SK-N-SH (cell line): ENCODE results near the gene ZC3H12A. TPM values are rescaled to one million over a fixed set of nuclear protein-coding genes. Genes with fewer than 3 reads are reported as not detected.

Source experiments
- CTCF ChIA-PET: fragments of 300-600, 350-600 bp; formaldehyde crosslinking; extraction: SDS; loops from one replicate; lab custom pipeline; 2021; lab: Yijun Ruan, JAX
- POLR2A ChIA-PET: fragments of 350-600 bp; sonication (Branson Sonifier 250); formaldehyde crosslinking; extraction: SDS; loops from one replicate; lab custom pipeline; 2020; ENCODE audit warnings: antibody characterized with exemption, inconsistent platforms; lab: Yijun Ruan, JAX
- DNase-seq: peaks from one replicate; pipeline ENCODE4 v3.0.0; 2012
- H2AFZ ChIP-seq: fragments of 200-600 bp; sonication (generic); 2 replicates; pipeline ENCODE4 v1.8.1; 2016; ENCODE audit warnings: antibody characterized with exemption, mild to moderate bottlenecking, low read depth
- H3F3A ChIP-seq: fragments of 200-600 bp; sonication (generic); replicated peaks from 2 replicates; pipeline ENCODE3; 2016; ENCODE audit warnings: antibody characterized with exemption, mild to moderate bottlenecking; ENCODE audit not compliant: insufficient read depth
- H3K27ac ChIP-seq, 2 experiments: fragments of 200-500 bp in 1 of 2; fragments of 200-600 bp in 1 of 2; sonication (Bioruptor generic) in 1 of 2; sonication (generic), shearing (Covaris generic) in 1 of 2; 2 replicates each; pipeline versions ENCODE4 v1.5.1 to v1.6.1; 2014 to 2016; ENCODE audit warnings: low read depth in 2 of 2, inconsistent platforms in 1 of 2, low read length in 1 of 2, mild to moderate bottlenecking in 1 of 2, mixed read lengths in 1 of 2
- H3K27me3 ChIP-seq: fragments of 200-600 bp; sonication (generic), shearing (Covaris generic); 2 replicates; pipeline ENCODE4 v1.6.1; 2016; ENCODE audit warnings: mixed run types; ENCODE audit not compliant: insufficient read depth
- H3K36me3 ChIP-seq, 2 experiments: fragments of 200-500 bp in 1 of 2; fragments of 200-600 bp in 1 of 2; sonication (Bioruptor generic) in 1 of 2; sonication (generic) in 1 of 2; replicated peaks in 1 of 2; 2 replicates each; pipeline versions ENCODE3 to v1.5.1; 2014 to 2016; ENCODE audit warnings: low read length in 1 of 2, mild to moderate bottlenecking in 1 of 2; ENCODE audit not compliant: insufficient read depth in 2 of 2, control insufficient read depth in 1 of 2
- H3K4me1 ChIP-seq, 2 experiments: fragments of 200-500 bp in 1 of 2; fragments of 200-600 bp in 1 of 2; sonication (Bioruptor generic) in 1 of 2; sonication (generic), shearing (Covaris generic) in 1 of 2; 2 replicates each; pipeline versions ENCODE4 v1.5.1 to v1.6.1; 2014 to 2016; ENCODE audit warnings: low read depth in 1 of 2, low read length in 1 of 2, mixed run types in 1 of 2; ENCODE audit not compliant: insufficient read depth in 2 of 2, control insufficient read depth in 1 of 2
- H3K4me2 ChIP-seq: fragments of 200-600 bp; sonication (generic), shearing (Covaris generic); 2 replicates; pipeline ENCODE4 v1.6.1; 2017; ENCODE audit warnings: mixed run types
- H3K4me3 ChIP-seq, 2 experiments: fragments of 200-500 bp in 1 of 2; fragments of 200-600 bp in 1 of 2; sonication (Bioruptor generic) in 1 of 2; sonication (generic), shearing (Covaris generic) in 1 of 2; 2 replicates each; pipeline versions ENCODE4 v1.5.1 to v1.8.1; 2014 to 2016; ENCODE audit warnings: low read depth in 2 of 2, inconsistent platforms in 1 of 2, low read length in 1 of 2, mild to moderate bottlenecking in 1 of 2, mixed read lengths in 1 of 2, moderate library complexity in 1 of 2
- H3K79me2 ChIP-seq: fragments of 200-600 bp; sonication (generic); 2 replicates; pipeline ENCODE4 v1.8.1; 2017; ENCODE audit warnings: mild to moderate bottlenecking; ENCODE audit not compliant: insufficient read depth
- H3K9ac ChIP-seq: fragments of 200-600 bp; sonication (generic); 2 replicates; pipeline ENCODE4 v1.6.1; 2017; ENCODE audit warnings: mixed run types
- H3K9me2 ChIP-seq: fragments of 200-600 bp; sonication (generic); 2 replicates; pipeline ENCODE4 v1.6.1; 2017; ENCODE audit warnings: mixed run types
- H3K9me3 ChIP-seq: fragments of 200-600 bp; sonication (generic); 2 replicates; pipeline ENCODE4 v1.6.1; 2017; ENCODE audit warnings: mixed run types, mild to moderate bottlenecking, moderate library complexity
- H4K20me1 ChIP-seq: fragments of 200-600 bp; sonication (generic); 2 replicates; pipeline ENCODE4 v1.6.1; 2017; ENCODE audit warnings: mild to moderate bottlenecking, mixed run types; ENCODE audit not compliant: insufficient read depth
- CTCF ChIP-seq: fragments of 200-600 bp; sonication (generic); IDR thresholded peaks from 2 replicates; pipeline ENCODE4 v1.6.1; 2017; ENCODE audit warnings: antibody characterized with exemption, mild to moderate bottlenecking, moderate library complexity
- ELF1 ChIP-seq: IDR thresholded peaks from 2 replicates; pipeline ENCODE4 v1.4.0; 2012
- EZH2phosphoT487 ChIP-seq: fragments of 200-600 bp; sonication (generic); IDR thresholded peaks from 2 replicates; pipeline ENCODE4 v1.6.1; 2017; ENCODE audit warnings: low read depth, mixed run types, mild to moderate bottlenecking, antibody characterized with exemption, moderate library complexity, borderline replicate concordance
- FOXJ3 ChIP-seq: sonication (generic); formaldehyde crosslinking; IDR thresholded peaks from 2 replicates; pipeline ENCODE4 v1.5.1; 2020; ENCODE audit warnings: mild to moderate bottlenecking, missing genetic modification reagents
- GATA2 ChIP-seq: sonication (generic); formaldehyde crosslinking; IDR thresholded peaks from 2 replicates; pipeline ENCODE4 v1.5.0; 2020; ENCODE audit warnings: mild to moderate bottlenecking, missing genetic modification reagents
- IRF3 ChIP-seq: fragments of 150-350 bp; IDR thresholded peaks from 2 replicates; pipeline ENCODE4 v1.6.1; 2016; ENCODE audit warnings: mild to moderate bottlenecking, low read depth, low read length
- JUND ChIP-seq: IDR thresholded peaks from 2 replicates; pipeline ENCODE4 v1.4.0; 2012
- MAX ChIP-seq: IDR thresholded peaks from 2 replicates; pipeline ENCODE4 v1.4.0; 2012; ENCODE audit warnings: low read depth
- MEF2A ChIP-seq: IDR thresholded peaks from 2 replicates; pipeline ENCODE4 v1.4.0; 2012; ENCODE audit warnings: low read depth, borderline replicate concordance
- NFIC ChIP-seq: IDR thresholded peaks from 2 replicates; pipeline ENCODE4 v1.4.0; 2012; ENCODE audit warnings: borderline replicate concordance
- NRF1 ChIP-seq: IDR thresholded peaks from 2 replicates; pipeline ENCODE4 v1.6.1; 2012; ENCODE audit warnings: low read depth, mild to moderate bottlenecking, low read length
- PBX3 ChIP-seq: IDR thresholded peaks from 2 replicates; pipeline ENCODE4; 2012
- POLR2AphosphoS5 ChIP-seq: IDR thresholded peaks from 2 replicates; pipeline ENCODE4 v1.6.1; 2012; ENCODE audit warnings: low read depth, low read length
- RAD21 ChIP-seq: IDR thresholded peaks from 2 replicates; pipeline ENCODE4 v1.6.1; 2012; ENCODE audit warnings: mild to moderate bottlenecking, low read length
- REST ChIP-seq: IDR thresholded peaks from 2 replicates; pipeline ENCODE4 v1.6.1; 2012; ENCODE audit warnings: mild to moderate bottlenecking, low read depth, low read length, moderate library complexity
- RFX5 ChIP-seq: IDR thresholded peaks from 2 replicates; pipeline ENCODE4 v1.6.1; 2012; ENCODE audit warnings: mild to moderate bottlenecking, improper control_type of control experiment, low read length
- RXRA ChIP-seq: IDR thresholded peaks from 2 replicates; pipeline ENCODE4 v1.4.0; 2012; ENCODE audit warnings: low read depth, mild to moderate bottlenecking, borderline replicate concordance
- SIN3A ChIP-seq: IDR thresholded peaks from 2 replicates; pipeline ENCODE4 v1.6.1; 2012; ENCODE audit warnings: low read depth, mild to moderate bottlenecking, low read length, moderate library complexity, borderline replicate concordance
- TAF1 ChIP-seq: IDR thresholded peaks from 2 replicates; pipeline ENCODE4 v1.6.1; 2012; ENCODE audit warnings: low read depth, mild to moderate bottlenecking, low read length, moderate library complexity, borderline replicate concordance
- TEAD4 ChIP-seq: IDR thresholded peaks from 2 replicates; pipeline ENCODE4 v1.4.0; 2012; ENCODE audit warnings: mild to moderate bottlenecking, borderline replicate concordance; ENCODE audit not compliant: insufficient read depth
- USF1 ChIP-seq: IDR thresholded peaks from 2 replicates; pipeline ENCODE4 v1.4.0; 2012; ENCODE audit warnings: low read depth, borderline replicate concordance
- USF2 ChIP-seq: fragments of 150-350 bp; IDR thresholded peaks from 2 replicates; pipeline ENCODE4 v1.6.1; 2017; ENCODE audit warnings: antibody characterized with exemption, low read length, low read depth, borderline replicate concordance
- WGBS: methylation state at CpG from one replicate; pipeline ENCODE4 v1.1.6; 2017; ENCODE audit warnings: low lambda C conversion rate; 5-methylcytosine and 5-hydroxymethylcytosine counted together
- polyA plus RNA-seq, 3 experiments: library from polyadenylated mRNA; depleted of rRNA; stranded (reverse); fragments of >200 nt; gene quantifications; 2 replicates each; pipeline ENCODE4 v1.2.3, GENCODE V29; 2012

The ZC3H12A gene
- polyA plus RNA-seq (2012; rRNA removed), result 7.4 and 8.9 TPM in 2 replicates
- polyA plus RNA-seq (2012; cell fraction: cytosol; rRNA removed), result 3.4 and 4.3 TPM in 2 replicates
- 24.6 and 24.8 TPM in 2 replicates for polyA plus RNA-seq (2012; cell fraction: nucleus; rRNA removed)

GRCh38 chr1:37474046-37474696 lies at the start of gene ZC3H12A:
Gene ZC3H12A, plus strand, starts transcription at chr1:37474580. Its CDS starts 917 bp downstream, at chr1:37475497.
- H3K9me2 ChIP-seq, result no peaks in the 10 kb centered on the region
- H3K79me2 ChIP-seq, result peaks cover 62% of the 10 kb centered on the region
- H3K4me1 ChIP-seq, result peaks cover 65 to 66% of the 10 kb centered on the region in 2 experiments
- WGBS, result 4% methylated on average over 20 of the region's 78 CpGs
- peak within 1 kb of the TSS; percentile 60 to 96 for H3K27ac ChIP-seq
- peaks cover 36% of the 10 kb centered on the region for H3F3A ChIP-seq
- H2AFZ ChIP-seq, result peak within 1 kb of the TSS; percentile 74; the same call in 1 of the 2 replicates
- H3K9me3 ChIP-seq, result no peaks in the 10 kb centered on the region
- POLR2A ChIA-PET, result interaction anchor here (3.7 kb wide), 1 partner anchor 11 kb away, joined by 16 read pairs; no protein-coding TSS in a partner anchor
- H3K27me3 ChIP-seq, result no peaks in the 10 kb centered on the region
- CTCF ChIA-PET, result interaction anchor here (3.7 to 18.1 kb wide), 3 partner anchors 12 to 41 kb away, joined by 13 to 170 read pairs (median 123); partner anchors contain the start of gene MEAF6
- H3K9ac ChIP-seq, result peak within 1 kb of the TSS; percentile 81
- peaks cover 0 to 10% of the 10 kb centered on the region in 2 experiments for H3K36me3 ChIP-seq
- DNase-seq, result peak; percentile 98
- H4K20me1 ChIP-seq, result no peaks in the 10 kb centered on the region
- H3K4me2 ChIP-seq, result peak within 1 kb of the TSS; percentile 96
- peak within 1 kb of the TSS; percentile 82 to 94 for H3K4me3 ChIP-seq
- no peak for TF ChIP-seq EZH2phosphoT487
- TF ChIP-seq ELF1, result peak; percentile 83
- TF ChIP-seq SIN3A, result peak; percentile 62; the same call in 1 of the 2 replicates
- 0 out of 2 replicates have a peak, but pooled peaks have one; percentile 25 for TF ChIP-seq USF1
- no peak for TF ChIP-seq PBX3
- no peak for TF ChIP-seq MEF2A
- TF ChIP-seq TEAD4, result no peak
- no peak for TF ChIP-seq CTCF
- no peak; the same call in 1 of the 2 replicates for TF ChIP-seq MAX
- TF ChIP-seq NFIC, result no peak
- TF ChIP-seq JUND, result no peak
- TF ChIP-seq TAF1, result peak; percentile 77; the same call in 1 of the 2 replicates
- no peak for TF ChIP-seq USF2
- TF ChIP-seq RAD21, result no peak
- no peak for TF ChIP-seq GATA2 (CRISPR knock-in tag)
- no peak for TF ChIP-seq REST
- no peak for TF ChIP-seq FOXJ3 (CRISPR knock-in tag)
- TF ChIP-seq NRF1, result no peak
- no peak for TF ChIP-seq RFX5
- no peak for TF ChIP-seq IRF3
- TF ChIP-seq POLR2AphosphoS5, result peak; percentile 93
- TF ChIP-seq RXRA, result no peak
